Measurements from ENCODE around the gene PKNOX2.

The PKNOX2 gene

GRCh38 chr11:125129316-125129993, 35.1 kb upstream of the PKNOX2 start:
- H3K27ac ChIP-seq, result no peak overlapping the region
- TF ChIP-seq, protein P1, sequence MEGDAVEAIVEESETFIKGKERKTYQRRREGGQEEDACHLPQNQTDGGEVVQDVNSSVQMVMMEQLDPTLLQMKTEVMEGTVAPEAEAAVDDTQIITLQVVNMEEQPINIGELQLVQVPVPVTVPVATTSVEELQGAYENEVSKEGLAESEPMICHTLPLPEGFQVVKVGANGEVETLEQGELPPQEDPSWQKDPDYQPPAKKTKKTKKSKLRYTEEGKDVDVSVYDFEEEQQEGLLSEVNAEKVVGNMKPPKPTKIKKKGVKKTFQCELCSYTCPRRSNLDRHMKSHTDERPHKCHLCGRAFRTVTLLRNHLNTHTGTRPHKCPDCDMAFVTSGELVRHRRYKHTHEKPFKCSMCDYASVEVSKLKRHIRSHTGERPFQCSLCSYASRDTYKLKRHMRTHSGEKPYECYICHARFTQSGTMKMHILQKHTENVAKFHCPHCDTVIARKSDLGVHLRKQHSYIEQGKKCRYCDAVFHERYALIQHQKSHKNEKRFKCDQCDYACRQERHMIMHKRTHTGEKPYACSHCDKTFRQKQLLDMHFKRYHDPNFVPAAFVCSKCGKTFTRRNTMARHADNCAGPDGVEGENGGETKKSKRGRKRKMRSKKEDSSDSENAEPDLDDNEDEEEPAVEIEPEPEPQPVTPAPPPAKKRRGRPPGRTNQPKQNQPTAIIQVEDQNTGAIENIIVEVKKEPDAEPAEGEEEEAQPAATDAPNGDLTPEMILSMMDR (conservative IDR thresholded peaks at IDR 0.05), result no peak
- TF ChIP-seq ZFX (IDR thresholded peaks at IDR 0.05), result no peak

- no peak overlapping the region for H3K27ac ChIP-seq
- TF ChIP-seq, protein P1 (conservative IDR thresholded peaks at IDR 0.05), result no peak
- no peak for TF ChIP-seq ZFX (IDR thresholded peaks at IDR 0.05)
Observed at GRCh38 chr11:125132071-125132470, 32.5 kb upstream of the PKNOX2 start.

DNA sequence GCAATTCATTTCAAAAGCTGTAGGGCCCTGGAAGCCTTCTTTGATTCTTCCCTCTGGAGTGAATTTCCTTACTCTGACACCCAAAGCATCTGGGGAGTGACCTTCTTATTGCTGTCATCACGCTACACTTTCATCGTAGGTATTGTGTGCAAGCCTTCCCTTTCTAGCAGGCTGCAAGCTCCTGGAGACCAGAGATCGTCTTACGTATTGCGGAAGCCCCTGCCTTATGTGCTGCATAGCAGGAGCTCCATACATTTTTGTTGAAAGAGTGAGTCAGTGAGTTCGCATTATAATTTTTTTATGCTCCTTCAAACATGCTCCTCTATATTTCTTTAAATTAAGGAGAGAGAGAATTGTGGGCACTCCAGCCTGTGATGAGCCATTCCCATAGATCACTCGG, 32.0 kb upstream of the PKNOX2 start:
- TF ChIP-seq ZFX (IDR thresholded peaks at IDR 0.05), result no peak
- TF ChIP-seq, protein P1 (conservative IDR thresholded peaks at IDR 0.05), result no peak

DNA sequence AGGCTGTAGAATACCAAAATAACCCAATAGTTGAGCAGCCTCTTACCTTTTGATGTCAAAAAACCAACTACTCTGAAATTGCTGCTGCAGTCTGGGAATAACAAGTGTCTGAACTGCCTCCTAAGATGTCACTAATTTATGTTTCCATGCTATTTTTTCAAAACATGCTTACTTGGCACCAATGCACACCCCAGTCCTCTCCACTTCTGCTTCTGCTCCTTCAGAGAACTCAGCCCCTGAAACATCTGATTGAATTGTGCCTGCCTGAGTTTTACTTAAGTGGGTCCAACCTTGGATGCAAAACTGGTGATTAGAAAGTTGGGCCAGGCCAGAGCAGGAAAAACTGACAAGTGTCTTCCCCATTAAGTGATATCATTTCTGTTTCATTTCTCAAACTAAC, 28.6 kb upstream of the PKNOX2 start:
- no peak overlapping the region for H3K27ac ChIP-seq
- TF ChIP-seq, protein P1 (conservative IDR thresholded peaks at IDR 0.05), result no peak
- TF ChIP-seq ZFX (IDR thresholded peaks at IDR 0.05), result no peak

More for the DNA sequence above, 32.0 kb upstream of the PKNOX2 start:
- H3K27ac ChIP-seq, result no peak overlapping the region

GRCh38 chr11:125138966-125139365, 25.6 kb upstream of the PKNOX2 start:
- H3K27ac ChIP-seq, result no peak overlapping the region
- TF ChIP-seq, protein P1 (conservative IDR thresholded peaks at IDR 0.05), result no peak
- TF ChIP-seq ZFX (IDR thresholded peaks at IDR 0.05), result no peak

DNA sequence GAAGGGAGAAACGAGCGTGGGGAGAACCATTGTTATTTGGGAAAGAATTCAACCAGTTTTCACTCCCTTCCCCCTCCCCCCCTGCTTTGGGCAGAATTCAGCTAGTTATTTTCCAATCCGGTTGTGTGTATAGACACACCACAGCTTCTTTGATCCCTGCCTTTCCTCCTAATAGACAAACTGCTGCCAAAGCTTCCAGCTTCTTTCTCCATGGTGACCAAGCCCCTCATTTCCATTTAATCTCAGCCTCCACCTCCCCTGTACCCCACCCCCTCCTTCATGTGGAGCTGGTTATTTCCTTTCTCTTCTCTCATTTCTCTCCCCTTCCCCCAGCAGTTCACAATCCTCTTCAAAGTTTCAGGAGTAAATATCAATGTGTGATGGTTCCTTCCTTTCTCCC, 24.8 kb upstream of the PKNOX2 start:
- TF ChIP-seq, protein P1 (conservative IDR thresholded peaks at IDR 0.05), result no peak
- TF ChIP-seq ZFX (IDR thresholded peaks at IDR 0.05), result no peak
- H3K27ac ChIP-seq, result no peak overlapping the region

DNA sequence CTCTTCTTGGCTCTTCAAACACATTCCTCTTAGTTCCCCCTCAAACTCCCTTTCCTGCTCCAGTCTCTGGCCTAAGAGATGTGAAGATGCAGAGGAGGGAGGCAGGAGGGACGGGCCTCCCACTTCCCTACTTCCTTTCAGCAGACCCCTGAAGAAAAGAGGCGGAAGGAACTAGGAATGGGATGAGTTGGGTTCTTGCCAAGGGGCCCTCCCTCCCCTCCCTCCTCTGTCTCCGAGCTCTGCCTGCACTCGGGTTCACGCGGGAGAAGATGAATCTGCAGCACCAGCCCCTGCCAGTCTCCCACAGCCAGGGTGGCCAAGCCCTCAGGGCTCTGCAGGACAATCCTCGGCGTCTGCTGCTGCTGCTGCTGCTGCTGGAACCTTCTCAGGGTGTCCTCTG, 24.3 kb upstream of the PKNOX2 start:
- TF ChIP-seq, protein P1 (conservative IDR thresholded peaks at IDR 0.05), result no peak
- TF ChIP-seq ZFX (IDR thresholded peaks at IDR 0.05), result no peak

More for the DNA sequence above, 24.3 kb upstream of the PKNOX2 start:
- no peak overlapping the region for H3K27ac ChIP-seq

Measured in C4-2B (cell line).